ENCODE results near the gene OLA1. TPM values are rescaled to one million over a fixed set of nuclear protein-coding genes. Genes with fewer than 3 reads are reported as not detected.

Gene OLA1
- total RNA-seq, 1 experiment from 2014 or later = 126 TPM

DNA sequence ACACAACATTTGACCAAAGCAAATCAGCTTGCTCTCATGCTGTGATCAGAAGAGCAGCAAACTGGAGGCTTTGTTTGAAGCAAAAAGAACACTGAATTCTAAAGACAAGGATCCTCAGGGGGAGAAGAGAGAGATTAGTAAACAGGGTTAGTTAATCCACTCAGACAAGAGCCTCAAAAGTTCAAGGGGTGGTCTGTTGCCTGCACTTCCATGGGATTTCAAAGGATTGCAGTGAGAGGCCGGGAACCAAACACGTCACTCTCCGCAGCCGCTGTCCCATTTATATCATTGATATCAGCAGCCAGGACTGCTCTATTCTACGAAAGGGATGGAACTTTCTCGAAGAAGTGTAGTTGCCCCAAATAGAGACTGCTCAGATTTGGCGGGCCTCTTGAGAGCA is 185.4 kb downstream of the OLA1 start:
- BruUV-seq (replicated peaks) = no TSS peak
- ATAC-seq = no peak

DNA sequence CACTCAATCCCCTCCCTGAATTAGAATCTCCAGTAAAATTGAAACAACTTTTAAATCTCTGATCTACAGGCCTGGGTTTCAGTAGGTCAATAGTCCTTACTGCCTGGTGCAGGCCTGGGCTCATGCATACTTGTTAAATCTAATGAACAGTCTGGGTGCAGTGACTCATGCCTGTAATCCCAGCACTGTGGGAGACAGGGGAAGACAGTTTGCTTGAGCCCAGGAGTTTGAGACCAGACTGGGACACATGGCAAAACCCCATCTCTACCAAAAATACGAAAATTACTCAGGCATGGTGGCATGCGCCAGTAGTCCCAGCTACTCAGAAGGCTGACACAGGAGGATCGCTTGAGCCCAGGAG is 188.5 kb downstream of the OLA1 start:
- BruUV-seq (replicated peaks) = no TSS peak
- no peaks in the 10 kb centered on the region for H3K4me1 ChIP-seq (ENCODE audit: control insufficient read depth, insufficient read depth, low read length)
- intact Hi-C loops (cut with micrococcal nuclease; ENCODE audit: unreplicated experiment) = loop anchor here (10.0 kb wide), 1 partner anchor 285 kb away; no protein-coding TSS in a partner anchor
- ChIA-PET CTCF (no interaction called here), POLR2A (no interaction called here)
- H3K27me3 ChIP-seq (ENCODE audit: control insufficient read depth, insufficient read depth, low read length) = no peaks in the 10 kb centered on the region
- H3K9me3 ChIP-seq (ENCODE audit: control insufficient read depth, insufficient read depth, low read depth, low read length) = no peaks in the 10 kb centered on the region
- no peak overlapping the region for H3K4me3 ChIP-seq (ENCODE audit: low read depth in 2 of 2, low read length in 2 of 2)
- no peak for DNase-seq (ENCODE audit: low read depth, low spot score)
- in situ Hi-C loops (cut with HindIII; ENCODE audit: low pct_unique_long_range_greater_than_20kb, low sequenced_read_pairs) = no loop called here
- H3K36me3 ChIP-seq (ENCODE audit: control insufficient read depth, insufficient read depth, low read length) = no peaks in the 10 kb centered on the region
- TF ChIP-seq TCF7L2 (IDR thresholded peaks at IDR 0.05; ENCODE audit: low read depth, low read length) (no peak), SIN3A (IDR thresholded peaks at IDR 0.05; ENCODE audit: borderline replicate concordance, insufficient read depth, low read depth, low read length) (no peak), POLR2AphosphoS5 (IDR thresholded peaks at IDR 0.05; ENCODE audit: low read depth, low read length) (no peak)
- TF ChIP-seq, protein P1, sequence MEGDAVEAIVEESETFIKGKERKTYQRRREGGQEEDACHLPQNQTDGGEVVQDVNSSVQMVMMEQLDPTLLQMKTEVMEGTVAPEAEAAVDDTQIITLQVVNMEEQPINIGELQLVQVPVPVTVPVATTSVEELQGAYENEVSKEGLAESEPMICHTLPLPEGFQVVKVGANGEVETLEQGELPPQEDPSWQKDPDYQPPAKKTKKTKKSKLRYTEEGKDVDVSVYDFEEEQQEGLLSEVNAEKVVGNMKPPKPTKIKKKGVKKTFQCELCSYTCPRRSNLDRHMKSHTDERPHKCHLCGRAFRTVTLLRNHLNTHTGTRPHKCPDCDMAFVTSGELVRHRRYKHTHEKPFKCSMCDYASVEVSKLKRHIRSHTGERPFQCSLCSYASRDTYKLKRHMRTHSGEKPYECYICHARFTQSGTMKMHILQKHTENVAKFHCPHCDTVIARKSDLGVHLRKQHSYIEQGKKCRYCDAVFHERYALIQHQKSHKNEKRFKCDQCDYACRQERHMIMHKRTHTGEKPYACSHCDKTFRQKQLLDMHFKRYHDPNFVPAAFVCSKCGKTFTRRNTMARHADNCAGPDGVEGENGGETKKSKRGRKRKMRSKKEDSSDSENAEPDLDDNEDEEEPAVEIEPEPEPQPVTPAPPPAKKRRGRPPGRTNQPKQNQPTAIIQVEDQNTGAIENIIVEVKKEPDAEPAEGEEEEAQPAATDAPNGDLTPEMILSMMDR (IDR thresholded peaks at IDR 0.05) = no peak
- TF ChIP-seq, protein P2, sequence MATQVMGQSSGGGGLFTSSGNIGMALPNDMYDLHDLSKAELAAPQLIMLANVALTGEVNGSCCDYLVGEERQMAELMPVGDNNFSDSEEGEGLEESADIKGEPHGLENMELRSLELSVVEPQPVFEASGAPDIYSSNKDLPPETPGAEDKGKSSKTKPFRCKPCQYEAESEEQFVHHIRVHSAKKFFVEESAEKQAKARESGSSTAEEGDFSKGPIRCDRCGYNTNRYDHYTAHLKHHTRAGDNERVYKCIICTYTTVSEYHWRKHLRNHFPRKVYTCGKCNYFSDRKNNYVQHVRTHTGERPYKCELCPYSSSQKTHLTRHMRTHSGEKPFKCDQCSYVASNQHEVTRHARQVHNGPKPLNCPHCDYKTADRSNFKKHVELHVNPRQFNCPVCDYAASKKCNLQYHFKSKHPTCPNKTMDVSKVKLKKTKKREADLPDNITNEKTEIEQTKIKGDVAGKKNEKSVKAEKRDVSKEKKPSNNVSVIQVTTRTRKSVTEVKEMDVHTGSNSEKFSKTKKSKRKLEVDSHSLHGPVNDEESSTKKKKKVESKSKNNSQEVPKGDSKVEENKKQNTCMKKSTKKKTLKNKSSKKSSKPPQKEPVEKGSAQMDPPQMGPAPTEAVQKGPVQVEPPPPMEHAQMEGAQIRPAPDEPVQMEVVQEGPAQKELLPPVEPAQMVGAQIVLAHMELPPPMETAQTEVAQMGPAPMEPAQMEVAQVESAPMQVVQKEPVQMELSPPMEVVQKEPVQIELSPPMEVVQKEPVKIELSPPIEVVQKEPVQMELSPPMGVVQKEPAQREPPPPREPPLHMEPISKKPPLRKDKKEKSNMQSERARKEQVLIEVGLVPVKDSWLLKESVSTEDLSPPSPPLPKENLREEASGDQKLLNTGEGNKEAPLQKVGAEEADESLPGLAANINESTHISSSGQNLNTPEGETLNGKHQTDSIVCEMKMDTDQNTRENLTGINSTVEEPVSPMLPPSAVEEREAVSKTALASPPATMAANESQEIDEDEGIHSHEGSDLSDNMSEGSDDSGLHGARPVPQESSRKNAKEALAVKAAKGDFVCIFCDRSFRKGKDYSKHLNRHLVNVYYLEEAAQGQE (IDR thresholded peaks at IDR 0.05; ENCODE audit: insufficient read depth in 1 of 2, low read depth in 2 of 2, low read length in 1 of 2) = no peak
- H3K27ac ChIP-seq (ENCODE audit: low read length) = no peak overlapping the region
- ATAC-seq = no peak

More for the DNA sequence above, 185.4 kb downstream of the OLA1 start:
- H3K4me3 ChIP-seq (ENCODE audit: low read depth in 2 of 2, low read length in 2 of 2) = no peak overlapping the region
- no peak overlapping the region for H3K27ac ChIP-seq (ENCODE audit: low read length)
- ChIA-PET POLR2A (no interaction called here), CTCF (no interaction called here)
- H3K27me3 ChIP-seq (ENCODE audit: control insufficient read depth, insufficient read depth, low read length) = no peaks in the 10 kb centered on the region
- H3K9me3 ChIP-seq (ENCODE audit: control insufficient read depth, insufficient read depth, low read depth, low read length) = no peaks in the 10 kb centered on the region
- in situ Hi-C loops (cut with HindIII; ENCODE audit: low pct_unique_long_range_greater_than_20kb, low sequenced_read_pairs) = no loop called here
- intact Hi-C loops (cut with micrococcal nuclease; ENCODE audit: unreplicated experiment) = loop anchor here (10.0 kb wide), 1 partner anchor 282 kb away; no protein-coding TSS in a partner anchor
- TF ChIP-seq, protein P2 (IDR thresholded peaks at IDR 0.05; ENCODE audit: insufficient read depth in 1 of 2, low read depth in 2 of 2, low read length in 1 of 2) = no peak
- no peak for TF ChIP-seq TCF7L2 (IDR thresholded peaks at IDR 0.05; ENCODE audit: low read depth, low read length)
- TF ChIP-seq SIN3A (IDR thresholded peaks at IDR 0.05; ENCODE audit: borderline replicate concordance, insufficient read depth, low read depth, low read length) = no peak
- TF ChIP-seq POLR2AphosphoS5 (IDR thresholded peaks at IDR 0.05; ENCODE audit: low read depth, low read length) = no peak
- TF ChIP-seq, protein P1 (IDR thresholded peaks at IDR 0.05) = no peak
- DNase-seq (ENCODE audit: low read depth, low spot score) = no peak
- H3K4me1 ChIP-seq (ENCODE audit: control insufficient read depth, insufficient read depth, low read length) = no peaks in the 10 kb centered on the region
- H3K36me3 ChIP-seq (ENCODE audit: control insufficient read depth, insufficient read depth, low read length) = no peaks in the 10 kb centered on the region
